Measurements from ENCODE around the gene LZTR1.
"Not testable (repeated sequence)": the region's sequence is repeated elsewhere in the genome, so short reads cannot be mapped to it uniquely, and the experiment has no call there.

LZTR1 gene

DNA sequence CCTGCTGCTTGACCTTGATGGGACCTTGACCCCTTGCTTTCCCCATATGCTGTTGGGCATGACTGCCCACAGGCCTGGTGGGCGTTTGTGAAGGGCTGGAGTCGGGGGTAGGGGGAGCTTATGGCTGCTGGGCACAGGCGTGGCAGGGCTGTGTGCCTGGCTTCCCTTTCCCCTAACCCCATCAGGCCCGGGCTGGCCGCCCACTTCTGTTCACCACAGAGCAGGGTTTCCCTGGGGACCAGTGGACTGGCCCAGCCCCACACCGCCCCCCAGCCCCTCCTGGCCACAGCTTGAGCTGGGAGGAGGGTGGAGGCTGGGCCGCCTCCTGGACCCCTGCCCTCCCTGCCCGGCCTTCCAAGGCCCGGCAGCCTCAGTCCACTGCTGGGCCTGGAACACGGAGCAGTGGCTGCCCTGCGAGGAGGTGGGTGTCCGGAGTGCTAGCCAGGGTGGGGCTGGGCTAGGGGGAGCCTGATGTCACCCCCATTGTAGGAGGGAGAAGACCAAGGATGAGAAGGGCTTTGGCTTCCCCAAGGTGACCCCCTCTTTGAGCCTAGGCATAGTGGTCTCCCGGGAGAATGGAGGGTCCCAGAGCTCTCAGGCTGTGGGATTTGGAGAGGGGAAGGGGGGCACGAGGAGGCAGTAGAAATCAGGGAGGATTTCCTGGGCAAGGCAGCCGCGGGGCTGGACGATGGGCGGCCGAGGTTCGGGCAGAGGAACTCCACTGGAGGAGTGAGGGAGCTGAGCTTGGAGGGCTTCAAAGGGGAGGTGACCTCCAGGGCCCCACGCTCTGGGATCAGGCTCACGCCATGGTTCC lies 15.0 kb upstream of the LZTR1 start, which contains the start of gene AIFM3:
TSS of gene AIFM3 (plus strand) at position 373 of the 814 bp plus-strand sequence. CDS start 690 bp downstream, outside the sequence.
- no peak for DNase-seq

DNA sequence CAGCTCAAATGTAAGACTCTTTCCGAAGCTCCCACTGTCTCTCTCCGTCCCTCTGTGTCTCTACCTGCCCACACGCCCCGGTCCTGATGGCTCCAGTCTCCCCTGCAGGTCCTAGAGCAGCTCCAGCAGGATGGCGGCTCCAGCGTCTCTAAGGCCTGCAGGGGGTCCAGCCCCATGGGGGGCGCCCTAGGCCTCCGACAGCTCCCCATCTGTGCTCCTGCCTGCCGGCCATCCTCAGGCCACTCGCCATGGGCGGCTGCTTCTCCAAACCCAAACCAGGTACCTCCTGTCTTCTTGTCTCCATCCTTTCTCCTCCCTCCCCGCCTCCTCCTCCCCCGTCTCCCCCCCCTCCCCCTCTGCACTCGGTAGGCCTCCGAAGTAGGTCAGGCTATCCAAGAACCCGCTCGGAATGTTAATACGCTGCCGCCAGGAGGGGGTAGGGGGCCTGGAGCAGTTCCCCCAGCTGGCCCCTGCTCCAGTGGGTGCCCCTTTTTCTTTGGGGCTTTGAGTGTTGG lies 14.3 kb upstream of the LZTR1 start:
- no peak for DNase-seq

DNA sequence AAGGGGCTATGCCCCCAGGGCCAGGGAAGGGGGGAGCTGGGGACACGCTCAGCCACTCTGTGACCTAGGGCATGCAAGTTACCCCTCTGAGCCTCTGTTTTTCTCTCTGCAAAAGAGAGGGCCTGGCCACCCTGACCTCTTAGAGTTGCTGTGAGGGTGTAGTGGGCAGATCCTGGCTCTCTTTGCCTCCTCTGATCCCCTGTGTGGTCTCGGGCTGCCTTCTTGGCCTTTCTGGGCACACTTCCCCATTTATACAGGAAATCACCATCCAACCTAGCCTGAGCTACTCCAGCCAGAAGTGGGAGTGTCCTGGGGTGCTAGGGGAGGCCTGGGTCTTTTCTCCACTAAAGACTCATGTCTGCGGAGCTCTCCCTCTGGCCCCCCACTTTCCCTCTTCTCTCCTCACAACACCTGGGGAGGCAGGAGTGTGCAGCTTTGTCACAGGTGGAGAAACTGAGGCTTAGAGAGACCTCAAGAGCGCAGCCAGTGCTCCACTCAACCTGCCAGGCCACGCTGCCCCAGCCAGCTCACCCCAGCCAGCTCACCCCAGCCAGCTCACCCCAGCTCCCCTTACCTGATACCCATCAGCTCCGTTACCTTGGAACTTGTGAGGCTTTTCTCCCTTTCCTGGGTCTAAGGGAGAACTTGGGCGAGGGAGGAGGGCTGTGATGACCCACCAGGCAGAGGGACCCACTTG lies 13.7 kb upstream of the LZTR1 start:
- no peak for DNase-seq

DNA sequence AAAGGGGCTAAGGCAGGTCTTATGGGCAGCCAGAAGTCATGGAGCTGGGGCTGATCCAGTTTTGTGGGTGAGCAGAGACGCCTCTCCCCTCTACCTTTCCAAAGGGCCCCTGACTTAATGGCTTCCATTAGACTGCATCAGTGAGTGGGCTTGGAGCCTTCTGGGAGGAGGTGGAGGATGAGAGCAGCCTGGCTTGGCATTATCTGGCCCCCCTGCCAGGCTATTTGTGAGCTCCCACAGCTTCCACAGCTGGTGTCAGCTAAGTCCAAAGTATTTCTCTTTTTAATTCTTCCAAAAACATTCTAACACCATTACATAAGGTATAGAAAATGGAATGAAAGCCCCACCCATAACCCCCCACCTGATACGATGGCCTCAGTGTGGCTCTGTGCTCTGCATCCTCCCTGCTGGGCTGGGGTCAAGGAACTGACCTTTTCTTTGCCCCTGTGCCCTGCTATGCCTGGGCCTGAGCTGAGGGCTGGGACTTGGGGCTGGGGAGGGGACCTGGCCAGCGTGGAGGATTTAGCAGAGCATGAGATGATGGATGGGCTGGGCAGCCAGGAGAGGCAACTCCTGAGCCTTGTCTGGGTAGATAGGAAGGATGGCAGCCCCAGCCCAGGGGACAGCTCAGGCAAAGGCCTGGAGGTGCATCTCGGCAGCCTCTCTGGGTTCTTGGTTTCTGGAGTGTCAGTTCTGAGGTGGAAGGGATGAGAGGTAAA lies 11.0 kb upstream of the LZTR1 start:
- DNase-seq, result no peak

DNA sequence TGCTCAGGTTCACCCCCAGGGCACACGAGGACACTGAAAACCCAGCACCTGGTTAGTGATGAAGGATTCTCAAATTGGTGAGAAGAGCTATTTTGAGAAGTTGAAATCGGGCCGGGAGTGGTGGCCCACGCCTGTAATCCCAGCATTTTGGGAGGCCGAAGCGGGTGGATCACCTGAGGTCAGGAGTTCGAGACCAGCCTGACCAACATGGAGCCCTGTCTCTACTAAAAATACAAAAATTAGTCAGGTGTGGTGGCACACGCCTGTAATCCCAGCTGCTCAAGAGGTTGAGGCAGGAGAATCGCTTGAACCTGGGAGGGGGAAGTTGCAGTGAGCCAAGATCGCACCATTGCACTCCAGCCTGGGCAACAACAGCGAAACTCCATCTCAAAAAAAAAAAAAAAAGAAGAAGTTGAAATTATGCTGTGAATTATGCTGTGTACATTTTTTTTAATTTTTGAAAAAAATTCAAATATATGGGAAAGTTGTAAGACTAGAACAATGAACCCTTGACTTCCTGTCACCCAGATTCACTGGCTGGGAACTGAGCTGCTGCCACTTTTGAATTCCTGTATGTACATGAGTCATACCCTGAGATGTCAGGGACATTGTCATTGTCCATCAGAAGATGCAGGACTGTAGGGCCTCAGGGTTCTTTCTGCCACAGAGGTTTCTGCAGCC lies 9.9 kb upstream of the LZTR1 start:
- DNase-seq, result not testable (repeated sequence)

DNA sequence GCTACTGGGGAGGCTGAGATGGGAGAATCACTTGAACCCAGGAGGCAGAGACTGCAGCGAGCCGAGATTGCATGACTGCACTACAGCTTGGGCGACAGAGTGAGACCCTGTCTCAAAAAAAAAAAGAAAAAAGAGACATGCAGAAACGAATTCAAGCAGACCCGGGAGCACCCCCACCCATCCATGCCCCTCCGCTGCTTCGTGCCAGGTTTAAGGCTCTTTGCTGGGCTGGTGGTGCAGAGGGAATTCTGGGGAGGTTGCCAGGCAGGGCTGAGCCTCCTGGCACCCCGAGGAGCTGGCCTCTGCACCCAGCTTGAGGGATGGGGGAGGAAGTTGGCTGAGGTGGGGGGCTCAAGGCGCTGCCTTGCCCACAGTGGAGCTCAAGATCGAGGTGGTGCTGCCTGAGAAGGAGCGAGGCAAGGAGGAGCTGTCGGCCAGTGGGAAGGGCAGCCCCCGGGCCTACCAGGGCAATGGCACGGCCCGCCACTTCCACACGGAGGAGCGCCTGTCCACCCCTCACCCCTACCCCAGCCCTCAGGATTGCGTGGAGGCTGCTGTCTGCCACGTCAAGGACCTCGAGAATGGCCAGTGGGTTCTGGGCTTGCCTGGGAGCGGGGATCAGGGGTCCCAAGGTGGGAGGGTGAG lies 9.0 kb upstream of the LZTR1 start:
- DNase-seq, result no peak

DNA sequence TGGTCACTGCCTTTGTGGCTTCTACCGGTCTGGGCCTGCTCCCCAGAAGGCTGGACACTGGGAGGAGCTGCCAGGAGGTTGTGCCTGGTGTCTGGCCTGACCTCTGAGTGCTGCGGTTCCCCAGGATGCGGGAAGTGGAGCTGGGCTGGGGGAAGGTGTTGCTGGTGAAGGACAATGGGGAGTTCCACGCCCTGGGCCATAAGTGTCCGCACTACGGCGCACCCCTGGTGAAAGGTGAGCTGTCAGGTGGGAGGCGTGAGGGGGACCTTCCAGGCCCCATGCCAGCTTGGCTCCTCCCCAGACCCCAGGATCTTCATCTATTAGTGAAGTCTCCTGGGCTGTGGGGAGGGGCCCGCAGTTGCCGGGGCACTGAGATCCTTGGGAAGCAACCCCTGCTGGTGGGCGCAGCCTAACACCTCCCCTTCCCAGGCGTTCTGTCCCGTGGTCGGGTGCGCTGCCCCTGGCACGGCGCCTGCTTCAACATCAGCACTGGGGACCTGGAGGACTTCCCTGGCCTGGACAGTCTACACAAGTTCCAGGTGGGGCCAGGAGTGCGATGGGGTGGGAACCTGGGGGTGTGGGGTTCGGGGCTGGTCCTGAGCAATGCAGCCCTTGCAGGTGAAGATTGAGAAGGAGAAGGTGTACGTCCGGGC lies 8.3 kb upstream of the LZTR1 start:
- no peak for DNase-seq

DNA sequence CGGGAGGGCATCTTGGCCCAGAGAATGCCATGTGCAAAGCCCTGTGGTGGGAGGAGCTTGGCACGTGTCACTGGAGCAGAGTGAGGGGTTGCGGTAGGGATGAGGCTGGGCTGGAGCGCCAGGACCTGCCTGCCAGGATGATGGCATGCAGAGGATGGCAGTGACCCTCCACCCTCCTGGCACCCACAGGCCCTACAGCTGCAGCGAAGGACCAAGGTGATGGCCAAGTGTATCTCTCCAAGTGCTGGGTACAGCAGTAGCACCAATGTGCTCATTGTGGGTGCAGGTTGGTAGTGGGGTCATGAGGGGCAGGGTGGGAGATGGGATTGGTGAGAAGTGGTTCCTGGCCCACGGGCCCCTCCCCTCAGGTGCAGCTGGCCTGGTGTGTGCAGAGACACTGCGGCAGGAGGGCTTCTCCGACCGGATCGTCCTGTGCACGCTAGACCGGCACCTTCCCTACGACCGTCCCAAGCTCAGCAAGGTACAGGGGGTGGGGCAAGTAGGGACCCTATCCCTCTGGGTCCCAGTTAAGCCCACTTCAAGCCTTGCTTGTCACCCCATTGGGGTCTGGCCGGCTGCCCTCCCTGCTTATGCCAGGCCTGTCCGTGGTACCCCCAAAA lies 7.7 kb upstream of the LZTR1 start:
- no peak for DNase-seq

DNA sequence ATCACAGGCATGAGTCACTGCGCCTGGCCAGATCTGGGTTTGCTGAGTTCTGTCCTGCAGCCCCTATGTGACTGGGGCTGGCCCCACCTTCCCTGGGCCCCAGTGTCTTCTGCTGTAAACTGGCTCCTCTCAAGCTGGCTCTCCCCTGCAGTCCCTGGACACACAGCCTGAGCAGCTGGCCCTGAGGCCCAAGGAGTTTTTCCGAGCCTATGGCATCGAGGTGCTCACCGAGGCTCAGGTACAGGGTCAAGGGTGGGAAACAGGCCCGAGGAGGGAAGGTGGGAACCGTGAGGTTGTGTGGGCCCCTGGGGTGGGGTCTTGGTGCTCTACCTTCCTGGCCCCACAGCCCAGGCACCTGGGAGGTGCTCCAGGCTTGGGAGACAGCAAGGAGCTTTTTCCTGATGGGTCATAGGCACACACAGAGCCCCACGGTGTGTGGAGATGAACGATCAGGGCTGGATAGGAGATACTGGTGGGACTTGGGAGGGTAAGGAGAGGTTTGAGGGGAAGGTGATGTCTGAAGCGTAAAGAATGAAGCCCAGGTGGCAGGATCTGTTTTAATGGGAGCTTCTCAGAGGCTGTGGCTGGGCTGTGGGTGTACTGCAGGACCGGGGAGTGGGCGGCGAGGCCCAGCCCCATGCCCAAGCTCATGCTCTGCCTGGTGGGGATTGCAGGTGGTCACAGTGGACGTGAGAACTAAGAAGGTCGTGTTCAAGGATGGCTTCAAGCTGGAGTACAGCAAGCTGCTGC lies 6.4 kb upstream of the LZTR1 start:
- DNase-seq, result no peak

DNA sequence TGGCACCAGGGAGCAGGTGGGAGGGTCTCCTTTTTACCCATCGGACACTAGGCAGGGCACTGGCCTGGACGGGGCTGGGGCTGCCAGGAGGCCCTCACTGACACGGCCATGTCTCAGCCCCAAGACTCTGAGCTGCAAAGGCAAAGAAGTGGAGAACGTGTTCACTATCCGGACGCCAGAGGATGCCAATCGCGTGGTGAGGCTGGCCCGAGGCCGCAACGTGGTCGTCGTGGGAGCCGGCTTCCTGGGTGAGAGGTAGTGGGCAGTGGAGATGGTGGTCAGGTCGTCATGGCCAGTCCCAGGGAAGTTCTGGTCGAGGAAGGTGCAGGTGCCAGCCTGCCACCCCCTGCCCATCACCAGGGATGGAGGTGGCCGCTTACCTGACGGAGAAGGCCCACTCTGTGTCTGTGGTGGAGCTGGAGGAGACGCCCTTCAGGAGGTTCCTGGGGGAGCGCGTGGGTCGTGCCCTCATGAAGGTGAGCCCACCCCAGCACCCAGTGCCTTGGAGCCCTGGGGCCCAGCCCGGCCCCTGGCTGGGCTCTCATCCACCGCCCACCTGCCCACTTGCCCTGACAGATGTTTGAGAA lies 5.7 kb upstream of the LZTR1 start:
- no peak for DNase-seq

DNA sequence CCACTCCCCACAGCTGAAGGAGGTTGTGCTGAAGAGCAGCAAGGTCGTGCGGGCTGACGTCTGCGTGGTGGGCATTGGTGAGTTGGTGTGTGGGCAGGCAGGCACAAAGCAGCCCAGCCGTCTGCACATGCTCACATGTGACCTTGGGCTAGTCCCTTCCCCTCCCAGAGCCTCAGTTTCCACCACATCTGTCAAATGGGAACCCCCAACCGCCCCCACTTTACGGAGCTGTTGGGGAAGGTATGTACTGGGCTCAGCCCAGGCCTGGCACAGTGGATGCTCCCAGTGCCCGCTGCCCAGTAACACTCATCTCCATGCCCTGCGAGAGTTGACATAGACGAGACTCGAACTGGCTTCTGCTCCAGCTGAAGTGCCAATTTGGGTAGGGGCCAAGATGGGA lies 5.1 kb upstream of the LZTR1 start:
- DNase-seq, result no peak

DNA sequence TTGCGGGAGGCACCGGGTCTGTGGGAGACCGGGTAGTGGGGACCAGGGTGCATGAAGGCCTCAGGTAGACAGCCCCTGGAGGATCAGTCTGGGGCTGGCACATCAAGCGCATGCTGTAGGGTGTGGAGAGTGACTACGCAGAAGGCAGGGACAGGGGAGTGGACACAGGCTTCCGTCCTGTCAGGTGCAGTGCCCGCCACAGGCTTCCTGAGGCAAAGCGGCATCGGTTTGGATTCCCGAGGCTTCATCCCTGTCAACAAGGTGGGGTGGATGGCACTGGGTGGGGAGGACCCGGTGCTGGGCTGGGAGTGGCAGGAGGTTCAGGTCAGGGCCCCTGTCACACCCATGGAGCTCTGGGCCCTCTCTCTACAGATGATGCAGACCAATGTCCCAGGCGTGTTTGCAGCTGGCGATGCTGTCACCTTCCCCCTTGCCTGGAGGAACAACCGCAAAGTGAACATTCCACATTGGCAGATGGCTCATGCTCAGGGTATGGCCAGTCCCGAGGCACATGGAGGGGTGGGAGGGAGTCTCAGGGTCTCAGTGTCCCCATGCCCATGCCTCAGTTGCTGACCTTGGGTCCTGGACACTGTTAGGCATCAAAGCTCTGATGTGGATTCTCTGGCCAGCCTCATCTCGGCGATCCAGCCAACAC lies 4.5 kb upstream of the LZTR1 start:
- no peak for DNase-seq

DNA sequence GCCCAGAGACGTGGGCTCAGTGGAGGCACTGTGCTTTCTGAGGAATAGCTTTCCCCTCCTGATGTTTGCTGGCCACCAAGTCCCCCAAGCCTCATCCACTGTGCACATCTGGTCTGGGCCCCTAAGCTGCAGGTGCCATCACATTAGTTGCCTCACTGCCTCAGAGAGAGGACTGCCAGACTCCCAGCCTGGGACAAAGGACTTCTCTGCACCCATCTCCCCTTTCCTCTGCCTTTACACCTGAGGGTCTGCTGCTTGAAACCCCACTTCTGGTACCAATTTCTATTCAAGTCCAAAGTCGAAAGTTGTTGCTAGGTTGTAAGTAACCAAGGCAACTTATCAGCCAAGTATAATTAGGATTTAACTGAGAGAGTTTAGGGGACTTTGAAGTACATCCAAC lies 3.7 kb upstream of the LZTR1 start:
- DNase-seq, result no peak

DNA sequence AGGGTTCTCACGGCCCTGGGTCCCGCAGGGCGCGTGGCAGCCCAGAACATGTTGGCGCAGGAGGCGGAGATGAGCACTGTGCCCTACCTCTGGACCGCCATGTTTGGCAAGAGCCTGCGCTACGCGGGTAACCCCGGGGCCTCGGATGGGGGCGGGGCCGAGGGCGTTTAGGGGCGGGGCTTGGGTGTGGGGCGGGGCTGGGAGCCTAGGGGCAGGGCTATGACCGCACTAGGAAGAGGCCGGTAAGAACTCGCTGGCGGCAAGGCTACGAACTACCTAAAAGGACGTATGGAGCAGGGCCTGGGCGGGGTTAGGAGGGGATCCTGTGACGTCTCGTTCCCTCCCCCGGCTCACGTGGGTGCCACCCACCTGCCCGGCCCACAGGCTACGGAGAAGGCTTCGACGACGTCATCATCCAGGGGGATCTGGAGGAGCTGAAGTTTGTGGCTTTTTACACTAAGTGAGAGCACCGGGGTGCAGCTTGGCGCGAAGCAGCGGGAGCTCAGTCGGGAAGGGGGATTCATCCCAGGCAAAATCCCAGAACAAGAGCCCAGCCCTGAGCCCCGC lies 2.8 kb upstream of the LZTR1 start:
- no peak for DNase-seq

DNA sequence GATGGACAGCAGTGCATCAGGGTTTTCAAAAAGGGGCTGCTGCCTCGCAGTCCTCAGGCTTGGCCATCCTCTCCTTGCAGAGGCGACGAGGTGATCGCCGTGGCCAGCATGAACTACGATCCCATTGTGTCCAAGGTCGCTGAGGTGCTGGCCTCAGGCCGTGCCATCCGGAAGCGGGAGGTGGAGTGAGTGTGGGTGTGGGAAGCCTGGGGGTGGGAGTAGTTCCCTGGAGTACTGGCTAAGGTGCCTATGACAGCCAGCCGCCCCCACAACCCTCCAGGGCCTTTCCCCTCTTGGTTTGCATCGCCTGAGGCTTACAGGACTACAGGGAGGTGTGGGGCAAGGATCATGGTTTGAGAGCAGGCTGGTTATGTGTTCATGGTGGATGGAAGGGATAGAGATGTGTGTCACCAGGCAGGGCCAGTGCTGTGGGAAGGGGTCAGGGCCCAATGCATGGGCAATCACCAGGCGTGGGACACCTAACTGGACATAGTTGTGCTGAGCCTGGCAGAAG lies 2.1 kb upstream of the LZTR1 start:
- DNase-seq, result no peak

DNA sequence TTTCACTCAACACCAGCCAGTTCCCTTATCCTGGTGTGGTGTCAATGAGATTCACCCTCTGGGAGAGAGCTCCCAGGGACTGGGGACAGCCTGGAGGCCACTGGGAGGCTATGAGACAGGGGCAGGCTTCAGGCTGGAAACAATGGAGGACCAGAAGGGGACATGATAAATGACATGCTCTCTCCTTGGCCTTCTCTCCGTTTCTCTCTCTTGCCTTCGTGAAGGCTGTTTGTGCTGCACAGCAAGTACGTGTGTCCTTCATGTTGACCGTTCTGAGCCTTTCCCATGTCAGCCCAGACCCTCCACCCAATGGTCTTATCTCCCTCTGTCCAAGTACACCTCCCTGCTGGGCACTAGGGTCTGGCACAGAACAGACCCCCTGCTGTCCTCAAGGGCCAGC lies 1.6 kb upstream of the LZTR1 start:
- DNase-seq, result no peak

DNA sequence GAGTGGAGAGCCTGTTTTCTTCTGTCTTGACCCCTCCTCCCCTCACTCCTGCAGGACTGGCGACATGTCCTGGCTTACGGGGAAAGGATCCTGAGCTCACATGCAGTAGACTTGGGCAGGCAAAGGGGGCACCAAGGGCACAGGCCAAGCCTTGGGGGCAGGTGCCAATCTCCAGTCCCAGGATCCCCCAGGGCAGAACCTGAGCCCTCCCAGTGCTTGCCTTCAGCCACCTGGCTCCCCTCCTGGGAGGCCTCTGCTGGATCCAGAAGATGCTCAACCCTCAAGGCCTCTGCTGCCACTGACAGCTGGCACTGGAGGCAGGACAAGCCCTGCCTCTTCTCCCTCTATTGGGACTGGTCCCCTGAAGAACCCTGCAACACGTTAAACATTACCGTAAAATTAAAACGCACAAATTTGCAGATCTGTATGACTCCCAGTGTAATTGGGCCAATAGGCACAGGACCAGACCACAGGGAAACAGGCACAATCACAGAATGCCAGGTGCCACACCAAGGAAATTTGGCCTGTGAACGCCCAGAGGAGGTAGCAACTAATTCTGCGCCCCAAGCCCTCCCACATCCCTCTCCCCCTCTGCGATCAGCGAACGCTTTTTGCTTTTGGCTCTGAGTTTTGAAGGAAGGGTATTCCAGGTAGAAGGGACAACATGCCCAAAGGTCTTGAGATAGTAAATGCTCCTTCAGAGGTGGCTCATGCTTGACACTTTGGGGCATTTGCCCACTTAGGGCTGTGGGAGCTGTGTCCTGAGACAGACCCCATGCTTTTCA lies 967 bp upstream of the LZTR1 start:
- DNase-seq, result no peak

DNA sequence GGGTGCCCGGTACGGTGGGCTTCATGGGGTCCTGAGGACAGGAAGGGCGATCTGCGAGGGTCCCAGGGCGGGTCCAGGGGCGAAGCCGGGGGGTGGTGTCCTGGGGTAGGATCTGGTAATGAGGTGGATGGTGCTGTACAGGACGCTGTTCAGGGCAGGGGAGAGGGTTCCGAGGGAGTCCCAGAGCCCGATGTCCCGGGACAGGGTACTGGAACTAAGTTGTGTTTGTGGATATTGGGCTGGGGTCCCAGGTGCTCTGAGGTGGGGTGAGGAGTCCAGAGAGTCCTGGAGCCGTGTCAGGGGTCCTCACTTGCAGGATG lies 426 bp downstream of the LZTR1 start:
- no peak for DNase-seq

All from NCI-H1930 (cell line).